ENCODE data around the gene SH3TC1. TPM values are rescaled to one million over a fixed set of nuclear protein-coding genes. Genes with fewer than 3 reads are reported as not detected.
A peak's percentile ranks its signal among the peaks of the same experiment; 100 is the strongest.

Gene SH3TC1
- total RNA-seq, 1 donor from 2014 or later: 0.70 TPM

GRCh38 chr4:8156617-8157016 is 42.5 kb upstream of the SH3TC1 start:
- DNase-seq (ENCODE audit: extremely low spot score, unreplicated experiment): no peak
- H3K9me3 Mint-ChIP-seq (ENCODE audit: unreplicated experiment): no peaks in the 10 kb centered on the region
- H3K4me1 Mint-ChIP-seq (ENCODE audit: unreplicated experiment): peaks cover 9% of the 10 kb centered on the region
- H3K27ac Mint-ChIP-seq (ENCODE audit: unreplicated experiment): no peak overlapping the region
- peaks cover 3% of the 10 kb centered on the region for H3K36me3 Mint-ChIP-seq (ENCODE audit: unreplicated experiment)
- TF ChIP-seq, protein P1, sequence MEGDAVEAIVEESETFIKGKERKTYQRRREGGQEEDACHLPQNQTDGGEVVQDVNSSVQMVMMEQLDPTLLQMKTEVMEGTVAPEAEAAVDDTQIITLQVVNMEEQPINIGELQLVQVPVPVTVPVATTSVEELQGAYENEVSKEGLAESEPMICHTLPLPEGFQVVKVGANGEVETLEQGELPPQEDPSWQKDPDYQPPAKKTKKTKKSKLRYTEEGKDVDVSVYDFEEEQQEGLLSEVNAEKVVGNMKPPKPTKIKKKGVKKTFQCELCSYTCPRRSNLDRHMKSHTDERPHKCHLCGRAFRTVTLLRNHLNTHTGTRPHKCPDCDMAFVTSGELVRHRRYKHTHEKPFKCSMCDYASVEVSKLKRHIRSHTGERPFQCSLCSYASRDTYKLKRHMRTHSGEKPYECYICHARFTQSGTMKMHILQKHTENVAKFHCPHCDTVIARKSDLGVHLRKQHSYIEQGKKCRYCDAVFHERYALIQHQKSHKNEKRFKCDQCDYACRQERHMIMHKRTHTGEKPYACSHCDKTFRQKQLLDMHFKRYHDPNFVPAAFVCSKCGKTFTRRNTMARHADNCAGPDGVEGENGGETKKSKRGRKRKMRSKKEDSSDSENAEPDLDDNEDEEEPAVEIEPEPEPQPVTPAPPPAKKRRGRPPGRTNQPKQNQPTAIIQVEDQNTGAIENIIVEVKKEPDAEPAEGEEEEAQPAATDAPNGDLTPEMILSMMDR (IDR thresholded peaks at IDR 0.05): no peak
- no peak overlapping the region for H3K4me3 Mint-ChIP-seq (ENCODE audit: unreplicated experiment)
- peaks cover 28% of the 10 kb centered on the region for H3K27me3 Mint-ChIP-seq (ENCODE audit: unreplicated experiment)

DNA sequence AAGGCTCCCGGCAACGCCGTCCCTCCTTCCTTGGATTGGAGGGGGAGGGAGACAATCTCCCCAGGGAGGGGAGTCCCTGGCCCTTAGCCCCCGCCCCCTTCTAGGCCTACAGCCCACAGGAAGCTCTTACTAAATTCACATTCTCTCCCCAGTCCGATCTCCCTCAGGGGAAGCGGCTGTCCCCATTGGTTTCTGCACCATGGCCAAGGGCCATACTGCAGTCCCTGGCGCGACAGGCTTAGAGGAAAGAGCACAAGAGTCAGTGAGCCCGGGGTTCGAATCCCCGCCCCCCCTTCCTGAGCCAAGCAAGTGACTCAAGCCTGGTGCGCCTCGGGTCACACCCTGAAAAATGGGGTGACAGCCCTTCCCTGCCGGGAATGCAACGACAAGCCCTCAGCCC is 41.6 kb upstream of the SH3TC1 start:
- no peak for DNase-seq (ENCODE audit: extremely low spot score, unreplicated experiment)
- H3K4me1 Mint-ChIP-seq (ENCODE audit: unreplicated experiment): peaks cover 9% of the 10 kb centered on the region
- no peak overlapping the region for H3K27ac Mint-ChIP-seq (ENCODE audit: unreplicated experiment)
- peaks cover 28% of the 10 kb centered on the region for H3K27me3 Mint-ChIP-seq (ENCODE audit: unreplicated experiment)
- TF ChIP-seq, protein P1 (IDR thresholded peaks at IDR 0.05): no peak
- peak overlapping the region; percentile 3 for H3K4me3 Mint-ChIP-seq (ENCODE audit: unreplicated experiment)
- H3K36me3 Mint-ChIP-seq (ENCODE audit: unreplicated experiment): peaks cover 3% of the 10 kb centered on the region
- no peaks in the 10 kb centered on the region for H3K9me3 Mint-ChIP-seq (ENCODE audit: unreplicated experiment)

GRCh38 chr4:8157944-8158709 is 41.0 kb upstream of the SH3TC1 start:
- Mint-ChIP-seq H3K27ac (ENCODE audit: unreplicated experiment) (no peak overlapping the region), H3K4me1 (ENCODE audit: unreplicated experiment) (peaks cover 9% of the 10 kb centered on the region), H3K9me3 (ENCODE audit: unreplicated experiment) (no peaks in the 10 kb centered on the region), H3K27me3 (ENCODE audit: unreplicated experiment) (peaks cover 23% of the 10 kb centered on the region), H3K4me3 (ENCODE audit: unreplicated experiment) (peak overlapping the region; percentile 52), H3K36me3 (ENCODE audit: unreplicated experiment) (peaks cover 3% of the 10 kb centered on the region)
- TF ChIP-seq, protein P1 (IDR thresholded peaks at IDR 0.05): no peak
- no peak for DNase-seq (ENCODE audit: extremely low spot score, unreplicated experiment)

- TF ChIP-seq, protein P1 (IDR thresholded peaks at IDR 0.05): no peak
- Mint-ChIP-seq H3K36me3 (ENCODE audit: unreplicated experiment) (peaks cover 3% of the 10 kb centered on the region), H3K27ac (ENCODE audit: unreplicated experiment) (peak within 1 kb of the TSS; percentile 81), H3K27me3 (ENCODE audit: unreplicated experiment) (peaks cover 18% of the 10 kb centered on the region), H3K4me1 (ENCODE audit: unreplicated experiment) (peaks cover 9% of the 10 kb centered on the region), H3K4me3 (ENCODE audit: unreplicated experiment) (peak within 1 kb of the TSS; percentile 99), H3K9me3 (ENCODE audit: unreplicated experiment) (no peaks in the 10 kb centered on the region)
- peak; percentile 100 for DNase-seq (ENCODE audit: extremely low spot score, unreplicated experiment)
Measured at GRCh38 chr4:8158710-8159536, 40.2 kb upstream of the SH3TC1 start, which contains the start of gene ABLIM2. Gene ABLIM2 (minus strand): TSS chr4:8158813. CDS start chr4:8158689, 124 bp downstream.
